Measurements from ENCODE around the gene NCBP1. TPM values are rescaled to one million over a fixed set of nuclear protein-coding genes. Genes with fewer than 3 reads are reported as not detected.

The NCBP1 gene
- total RNA-seq, 1 donor from 2014 or later, result 25.4 TPM

GRCh38 chr9:97594381-97594921, 39.2 kb upstream of the NCBP1 start:
- no peak for DNase-seq

GRCh38 chr9:97596906-97597305, 36.7 kb upstream of the NCBP1 start:
- H3K27me3 ChIP-seq, result no peaks in the 10 kb centered on the region
- intact Hi-C loops (cut with DNase I), result loop anchor here (5.0 kb wide), 1 partner anchor 130 kb away; no protein-coding TSS in a partner anchor
- no peak for ATAC-seq
- TF ChIP-seq CTCF (IDR thresholded peaks at IDR 0.05), result no peak
- no peaks in the 10 kb centered on the region for H3K9me3 ChIP-seq
- H3K4me1 ChIP-seq, result peaks cover 6% of the 10 kb centered on the region
- no peak overlapping the region for H3K27ac ChIP-seq
- H3K4me3 ChIP-seq, result no peak overlapping the region
- DNase-seq, result no peak
- peaks cover 27% of the 10 kb centered on the region for H3K36me3 ChIP-seq

More at GRCh38 chr9:97594381-97594921, 39.2 kb upstream of the NCBP1 start:
- Histone ChIP-seq H3K36me3 (peaks cover 3% of the 10 kb centered on the region), H3K4me1 (peaks cover 6% of the 10 kb centered on the region), H3K27me3 (no peaks in the 10 kb centered on the region), H3K4me3 (no peak overlapping the region), H3K9me3 (no peaks in the 10 kb centered on the region), H3K27ac (no peak overlapping the region)
- intact Hi-C loops (cut with DNase I), result no loop called here
- TF ChIP-seq CTCF (IDR thresholded peaks at IDR 0.05), result no peak
- ATAC-seq, result peak; percentile 21

GRCh38 chr9:97598461-97599288, 34.9 kb upstream of the NCBP1 start:
- Histone ChIP-seq H3K9me3 (no peaks in the 10 kb centered on the region), H3K27me3 (no peaks in the 10 kb centered on the region), H3K36me3 (peaks cover 44% of the 10 kb centered on the region), H3K4me1 (peaks cover 6% of the 10 kb centered on the region), H3K4me3 (no peak overlapping the region), H3K27ac (no peak overlapping the region)
- peak; percentile 93 for ATAC-seq
- peak; percentile 86 for TF ChIP-seq CTCF (IDR thresholded peaks at IDR 0.05)
- intact Hi-C loops (cut with DNase I), result loop anchor here (5.0 kb wide), 1 partner anchor 131 kb away; no protein-coding TSS in a partner anchor
- DNase-seq, result no peak

GRCh38 chr9:97599314-97599846, 34.2 kb upstream of the NCBP1 start:
- H3K36me3 ChIP-seq, result peaks cover 52% of the 10 kb centered on the region
- DNase-seq (no peak), ATAC-seq (no peak)
- H3K4me3 ChIP-seq, result no peak overlapping the region
- no peaks in the 10 kb centered on the region for H3K27me3 ChIP-seq
- peaks cover 6% of the 10 kb centered on the region for H3K4me1 ChIP-seq
- no peak overlapping the region for H3K27ac ChIP-seq
- intact Hi-C loops (cut with DNase I), result loop anchor here (5.0 kb wide), 1 partner anchor 132 kb away; no protein-coding TSS in a partner anchor
- H3K9me3 ChIP-seq, result no peaks in the 10 kb centered on the region
- no peak for TF ChIP-seq CTCF (IDR thresholded peaks at IDR 0.05)

GRCh38 chr9:97600531-97601227, 32.9 kb upstream of the NCBP1 start:
- Histone ChIP-seq H3K4me1 (peaks cover 6% of the 10 kb centered on the region), H3K36me3 (peaks cover 64% of the 10 kb centered on the region), H3K4me3 (no peak overlapping the region), H3K9me3 (no peaks in the 10 kb centered on the region), H3K27ac (no peak overlapping the region), H3K27me3 (no peaks in the 10 kb centered on the region)
- ATAC-seq (no peak), DNase-seq (no peak)
- TF ChIP-seq CTCF (IDR thresholded peaks at IDR 0.05), result no peak
- intact Hi-C loops (cut with DNase I), result no loop called here

Measured in upper lobe of right lung (tissue), 1 donor.